HG02759 (cell line): ENCODE data around the gene NRBF2.

Experiments used
- ATAC-seq: cut with Tn5 transposase; IDR thresholded peaks from one replicate; pipeline ENCODE4 v1.9.1; 2021; ENCODE audit warnings: mild to moderate bottlenecking, moderate library complexity; ENCODE audit not compliant: unreplicated experiment

Gene NRBF2

DNA sequence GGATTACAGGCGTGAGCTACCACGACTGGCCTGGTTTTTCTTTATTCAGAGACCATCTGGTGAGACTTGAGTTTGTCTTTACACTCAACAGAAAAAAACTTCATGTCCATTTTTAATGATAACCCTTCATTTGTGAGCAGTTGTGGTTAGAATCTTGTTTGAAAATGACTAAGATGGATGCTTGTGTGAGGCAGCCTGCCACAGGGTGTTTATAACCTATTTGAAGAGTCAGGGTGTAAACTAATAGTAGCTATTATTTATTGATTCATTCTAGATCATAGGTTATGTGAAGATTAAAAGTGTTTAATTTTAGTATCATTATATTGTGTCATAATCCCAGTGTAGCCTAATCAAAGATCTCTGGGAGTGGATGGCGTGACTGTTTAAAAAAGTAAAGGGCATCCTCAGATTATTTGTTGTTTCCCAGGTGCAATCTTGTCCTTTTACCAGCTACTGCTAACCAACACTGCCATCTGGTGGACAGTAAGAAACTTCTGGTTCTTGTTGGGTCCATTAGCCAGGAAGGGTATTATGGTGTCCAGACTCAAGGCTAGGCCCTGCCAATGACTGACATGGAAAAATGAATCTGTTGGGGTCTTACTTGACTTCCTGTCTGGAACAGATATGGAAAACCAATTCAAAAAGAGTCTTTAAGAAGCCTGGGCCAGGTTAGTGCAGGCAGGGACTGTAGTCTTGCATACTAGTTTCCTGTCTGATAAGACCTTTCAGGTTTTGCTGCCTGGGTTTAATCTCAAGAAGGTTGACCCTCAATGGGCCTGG lies 24.9 kb downstream of the NRBF2 start:
- ATAC-seq = peak; percentile 75

GRCh38 chr10:63161592-63161991 lies 28.5 kb downstream of the NRBF2 start:
- ATAC-seq = no peak

GRCh38 chr10:63164166-63164623 lies 31.1 kb downstream of the NRBF2 start:
- no peak for ATAC-seq

DNA sequence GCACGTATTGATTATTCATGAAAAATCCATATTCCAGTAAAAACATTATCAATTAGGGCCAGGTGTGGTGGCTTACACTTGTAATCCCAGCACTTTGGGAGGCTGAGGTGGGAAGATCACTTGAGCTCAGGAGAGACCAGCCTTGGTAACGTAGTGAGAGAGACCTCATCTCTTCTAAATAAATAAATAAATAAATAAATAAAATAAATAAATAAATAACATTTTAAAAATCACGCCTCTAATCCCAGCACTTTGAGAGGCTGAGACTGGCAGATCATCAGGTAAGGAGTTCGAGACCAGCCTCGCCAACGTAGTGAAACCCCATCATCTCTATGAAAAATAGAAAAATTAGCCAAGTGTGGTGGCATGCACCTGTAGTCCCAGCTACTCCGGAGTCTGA lies 32.1 kb downstream of the NRBF2 start:
- no peak for ATAC-seq

- peak; percentile 64 for ATAC-seq
These were observed 33.7 kb downstream of the NRBF2 start for GRCh38 chr10:63166742-63167258.

DNA sequence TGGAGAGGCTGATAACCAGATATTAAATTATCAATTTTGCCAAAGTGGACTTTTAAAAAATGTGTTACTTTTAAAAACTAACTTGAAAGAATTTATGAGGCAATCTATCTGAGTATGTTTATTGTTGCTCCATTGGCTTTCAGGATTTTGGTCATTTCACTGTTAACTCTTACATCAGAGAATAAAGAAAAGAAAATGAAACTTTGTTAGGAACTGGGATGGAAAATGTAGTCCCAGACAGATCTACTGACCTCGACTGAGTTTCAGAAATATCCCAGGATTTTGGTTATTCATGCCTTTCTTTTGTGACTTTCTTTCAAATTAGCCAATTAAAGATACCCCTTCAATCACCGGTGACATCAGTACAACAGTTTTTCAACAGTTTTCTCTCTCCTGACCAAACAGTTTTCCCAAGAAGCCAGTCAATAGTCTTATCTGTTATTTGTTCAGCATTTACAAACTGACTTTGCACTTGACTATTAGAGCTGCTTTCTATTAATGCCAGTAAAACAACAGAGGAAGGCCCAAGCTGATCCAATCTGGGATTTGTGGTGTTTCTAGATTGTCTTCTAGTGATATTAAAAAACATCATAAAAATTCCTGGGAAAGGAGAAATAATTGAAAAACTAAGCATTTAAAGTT lies 35.8 kb downstream of the NRBF2 start:
- ATAC-seq = no peak

GRCh38 chr10:63169624-63170023 lies 36.5 kb downstream of the NRBF2 start:
- ATAC-seq = no peak

DNA sequence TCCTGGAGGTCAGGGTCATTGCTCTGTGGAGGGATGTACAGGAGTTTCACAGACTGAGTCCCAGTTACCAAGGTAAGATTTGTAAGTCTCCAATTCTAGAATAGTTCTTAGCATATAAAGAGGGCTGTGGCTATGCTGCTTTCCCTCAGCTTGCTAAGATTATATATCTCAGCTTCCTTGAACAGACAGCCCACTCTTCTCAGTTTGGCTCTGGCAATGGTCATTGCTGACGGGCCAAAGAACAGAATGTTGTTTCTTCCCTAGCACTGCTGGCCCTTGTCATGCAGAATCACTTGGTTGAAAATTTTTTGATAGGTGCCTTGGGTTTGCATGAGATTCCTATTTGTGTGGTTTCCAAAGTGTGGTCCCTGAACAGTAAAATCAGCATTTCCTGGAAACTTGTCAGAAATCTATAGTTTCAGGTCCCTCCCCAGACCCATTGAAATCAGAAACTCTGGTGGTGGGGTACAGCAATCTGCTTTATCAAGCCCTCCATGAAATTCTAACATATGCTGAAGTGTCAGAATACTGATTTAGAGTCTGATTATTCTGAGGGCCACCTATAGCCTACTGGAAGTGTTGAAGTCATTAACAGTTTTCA lies 38.2 kb downstream of the NRBF2 start:
- no peak for ATAC-seq

- no peak for ATAC-seq
These were observed 38.8 kb downstream of the NRBF2 start for GRCh38 chr10:63171926-63172325.

- ATAC-seq = peak; percentile 98
These were observed 40.5 kb downstream of the NRBF2 start for GRCh38 chr10:63173468-63174232.

DNA sequence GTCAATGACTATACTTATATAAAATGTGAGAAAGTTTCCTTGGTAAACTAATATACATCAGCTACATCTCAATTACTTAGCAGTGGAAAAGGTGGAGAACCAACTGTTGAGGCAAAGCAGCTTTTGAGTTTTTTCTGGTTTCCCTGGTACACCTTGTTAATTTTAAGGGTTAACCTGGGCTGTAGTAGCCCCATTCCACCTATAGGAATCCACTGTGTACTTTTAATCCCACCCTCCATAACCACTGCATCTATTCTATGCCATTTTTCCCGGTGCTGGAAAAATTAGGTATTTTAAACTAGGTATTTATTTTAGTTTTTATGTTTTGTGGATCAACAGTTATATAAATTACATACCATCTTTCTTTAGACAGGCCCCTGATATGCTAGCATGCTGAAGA lies 42.4 kb downstream of the NRBF2 start:
- no peak for ATAC-seq

- ATAC-seq = no peak
These were observed 59.7 kb downstream of the NRBF2 start for GRCh38 chr10:63192826-63193225.

DNA sequence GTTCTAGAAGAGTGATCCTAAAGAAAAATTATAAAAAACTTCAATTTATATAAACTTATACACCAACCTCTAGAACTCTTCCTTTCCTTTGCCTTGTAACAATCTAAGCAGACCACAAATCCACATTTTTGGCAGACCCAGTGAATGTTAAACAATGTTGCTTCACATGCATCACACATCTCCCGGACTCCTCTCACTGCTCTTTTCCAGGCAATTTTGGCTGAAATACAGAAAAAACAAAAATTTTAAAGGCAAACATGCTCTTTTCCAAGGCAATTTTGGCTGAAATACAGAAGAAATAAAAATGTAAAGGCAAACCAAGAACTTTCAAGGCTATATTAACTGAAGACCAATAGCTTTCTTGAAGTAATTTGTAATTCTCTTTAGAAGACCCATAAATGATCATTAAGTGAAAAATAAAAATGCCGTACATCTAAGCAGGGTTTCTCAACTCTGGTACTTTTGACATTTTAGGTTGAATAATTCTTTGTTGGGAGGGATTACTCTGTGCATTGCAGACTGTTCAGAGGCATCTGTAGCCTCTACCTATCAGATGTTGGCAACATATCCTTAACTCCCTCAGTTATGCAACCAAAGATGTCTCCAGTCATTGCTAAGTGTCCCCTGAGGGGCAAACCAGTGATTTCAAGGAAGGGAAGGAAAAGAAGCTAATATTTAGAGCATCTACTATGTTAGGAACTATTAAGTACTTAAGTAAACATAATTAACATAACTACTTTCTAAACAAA lies 64.4 kb downstream of the NRBF2 start:
- ATAC-seq = no peak

GRCh38 chr10:63199716-63200115 lies 66.6 kb downstream of the NRBF2 start:
- ATAC-seq = no peak

DNA sequence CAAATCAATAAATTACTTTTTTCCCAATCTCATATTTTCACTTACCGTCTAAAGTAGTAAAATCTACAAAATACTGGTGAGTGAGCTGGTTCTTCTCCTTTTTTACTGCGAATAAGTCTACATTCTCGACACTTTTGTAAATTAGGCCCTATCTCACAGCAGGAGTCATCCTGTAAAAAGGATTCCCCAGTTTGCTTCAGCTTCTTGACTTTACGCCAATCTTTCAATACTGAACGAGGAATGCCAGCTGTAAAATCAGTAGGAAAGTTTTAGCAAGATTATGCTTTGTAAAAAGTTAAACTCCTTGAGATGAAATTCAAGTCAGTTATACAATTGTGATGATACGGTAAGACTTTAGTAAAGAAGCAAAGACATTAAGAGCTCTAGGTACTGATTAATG lies 67.3 kb downstream of the NRBF2 start:
- ATAC-seq = no peak

- ATAC-seq = no peak
These were observed 68.0 kb downstream of the NRBF2 start for GRCh38 chr10:63201118-63201517.
